ENCODE results near the gene CAPN7. TPM values are rescaled to one million over a fixed set of nuclear protein-coding genes. Genes with fewer than 3 reads are reported as not detected.

CAPN7 gene
- total RNA-seq, 2 donors from 2014 or later: 38.1 to 40.5 TPM

GRCh38 chr3:15267502-15267901 is 61.5 kb downstream of the CAPN7 start:
- intact Hi-C loops (cut with DNase I): loop anchor here (5.0 kb wide), 1 partner anchor 115 kb away; no protein-coding TSS in a partner anchor
- WGBS, 2 donors: 81 to 85% methylated on average over 3 of the region's 3 CpGs
- Histone ChIP-seq H3K4me3 (no peak overlapping the region), H3K27ac (no peak overlapping the region), H3K36me3 (replicated peaks in 1 of 2; ENCODE audit: insufficient read depth in 1 of 2, low read depth in 2 of 2) (no peaks in the 10 kb centered on the region), H3K4me1 (peaks cover 10% of the 10 kb centered on the region), H3K9me3 (no peaks in the 10 kb centered on the region), H3K27me3 (no peaks in the 10 kb centered on the region)
- ATAC-seq (no peak), DNase-seq (no peak)
- TF ChIP-seq POLR2A (IDR thresholded peaks at IDR 0.05) (no peak), CTCF (IDR thresholded peaks at IDR 0.05) (no peak)

- no peaks in the 10 kb centered on the region for H3K9me3 ChIP-seq
- peaks cover 10% of the 10 kb centered on the region for H3K4me1 ChIP-seq
- TF ChIP-seq CTCF (IDR thresholded peaks at IDR 0.05): peak; percentile 84 to 97 (median 94)
- TF ChIP-seq POLR2A (IDR thresholded peaks at IDR 0.05): no peak
- H3K27me3 ChIP-seq: no peaks in the 10 kb centered on the region
- H3K4me3 ChIP-seq: no peak overlapping the region
- peak; percentile 86 to 91 (median 88) for DNase-seq
- peak; percentile 91 for ATAC-seq
- WGBS, 2 donors: 10 to 15% methylated on average over 14 to 15 of the region's 15 CpGs
- H3K27ac ChIP-seq: no peak overlapping the region
- intact Hi-C loops (cut with DNase I): loop anchor here (5.0 kb wide), 1 partner anchor 114 kb away; no protein-coding TSS in a partner anchor
- no peaks in the 10 kb centered on the region for H3K36me3 ChIP-seq (replicated peaks in 1 of 2; ENCODE audit: insufficient read depth in 1 of 2, low read depth in 2 of 2)
Observed at GRCh38 chr3:15268033-15268631, 62.1 kb downstream of the CAPN7 start.

GRCh38 chr3:15269091-15269989 is 63.3 kb downstream of the CAPN7 start:
- Histone ChIP-seq H3K9me3 (no peaks in the 10 kb centered on the region), H3K27me3 (no peaks in the 10 kb centered on the region), H3K4me1 (no peaks in the 10 kb centered on the region), H3K27ac (peak overlapping the region in 1 of 4 donors; percentile 20), H3K4me3 (no peak overlapping the region), H3K36me3 (replicated peaks in 1 of 2; ENCODE audit: insufficient read depth in 1 of 2, low read depth in 2 of 2) (no peaks in the 10 kb centered on the region)
- 89 to 93% methylated on average over 26 to 28 of the region's 29 CpGs for WGBS, 2 donors
- intact Hi-C loops (cut with DNase I): loop anchor here (5.0 kb wide), 1 partner anchor 113 kb away; no protein-coding TSS in a partner anchor
- ATAC-seq: no peak
- no peak for TF ChIP-seq POLR2A (IDR thresholded peaks at IDR 0.05)
- DNase-seq: peak; percentile 46 to 75 (median 50)

GRCh38 chr3:15271030-15271429 is 65.0 kb downstream of the CAPN7 start:
- 77 to 84% methylated on average over 4 of the region's 4 CpGs for WGBS, 2 donors
- no peaks in the 10 kb centered on the region for H3K27me3 ChIP-seq
- TF ChIP-seq CTCF (IDR thresholded peaks at IDR 0.05): no peak
- TF ChIP-seq POLR2A (IDR thresholded peaks at IDR 0.05): no peak
- ATAC-seq: no peak
- no peak overlapping the region for H3K4me3 ChIP-seq
- no peak for DNase-seq
- no peaks in the 10 kb centered on the region for H3K36me3 ChIP-seq (replicated peaks in 1 of 2; ENCODE audit: insufficient read depth in 1 of 2, low read depth in 2 of 2)
- intact Hi-C loops (cut with DNase I): loop anchor here (10.0 kb wide), 1 partner anchor 64 kb away; the partner anchor contains the start of gene SH3BP5
- H3K4me1 ChIP-seq: no peaks in the 10 kb centered on the region
- H3K9me3 ChIP-seq: no peaks in the 10 kb centered on the region
- no peak overlapping the region for H3K27ac ChIP-seq

- peak overlapping the region in 1 of 4 donors; percentile 55 for H3K27ac ChIP-seq
- intact Hi-C loops (cut with DNase I): loop anchor here (10.0 kb wide), 1 partner anchor 63 kb away; the partner anchor contains the start of gene SH3BP5
- WGBS, 2 donors: 58 to 59% methylated on average over 14 of the region's 14 CpGs
- H3K4me1 ChIP-seq: no peaks in the 10 kb centered on the region
- no peak overlapping the region for H3K4me3 ChIP-seq
- H3K27me3 ChIP-seq: no peaks in the 10 kb centered on the region
- no peaks in the 10 kb centered on the region for H3K36me3 ChIP-seq (replicated peaks in 1 of 2; ENCODE audit: insufficient read depth in 1 of 2, low read depth in 2 of 2)
- ATAC-seq (no peak), DNase-seq (peak in 1 of 4 donors; percentile 74)
- H3K9me3 ChIP-seq: no peaks in the 10 kb centered on the region
- TF ChIP-seq POLR2A (IDR thresholded peaks at IDR 0.05) (no peak), CTCF (IDR thresholded peaks at IDR 0.05) (no peak)
Observed at GRCh38 chr3:15271785-15272381, 65.8 kb downstream of the CAPN7 start.

All from body of pancreas (tissue), 4 donors.